HEK293 (cell line): ENCODE measurements around the gene NAA16.
A peak's percentile ranks its signal among the peaks of the same experiment; 100 is the strongest.

Experiments
- CTCF ChIA-PET: fragments of 350-600 bp; formaldehyde crosslinking; extraction: SDS; loops from one replicate; lab custom pipeline; 2021; ENCODE audit warnings: antibody characterized with exemption; lab: Yijun Ruan, JAX
- POLR2A ChIA-PET: fragments of 300-600 bp; formaldehyde crosslinking; extraction: SDS; loops from one replicate; lab custom pipeline; 2020; ENCODE audit warnings: antibody characterized with exemption, inconsistent platforms; lab: Yijun Ruan, JAX
- H3K27ac ChIP-seq: fragments of 200-500 bp; sonication (Bioruptor generic); 2 replicates; pipeline ENCODE4 v1.5.1; 2014; ENCODE audit warnings: low read depth, low read length, control low read depth, inconsistent platforms; ENCODE audit errors: extremely low read depth
- H3K36me3 ChIP-seq, 2 experiments: fragments of 200-500 bp in 1 of 2; sonication (Bioruptor generic) in 1 of 2; 1 replicate in 1 of 2; 2 replicates in 1 of 2; pipeline ENCODE4 v1.5.1; 2014 to 2017; ENCODE audit warnings: inconsistent platforms in 2 of 2, low read length in 2 of 2; ENCODE audit not compliant: control insufficient read depth in 2 of 2, insufficient read depth in 1 of 2
- H3K4me1 ChIP-seq: fragments of 200-500 bp; sonication (Bioruptor generic); 2 replicates; pipeline ENCODE4 v1.5.1; 2014; ENCODE audit warnings: mild to moderate bottlenecking, low read length, inconsistent platforms; ENCODE audit not compliant: control insufficient read depth, insufficient read depth
- H3K4me3 ChIP-seq: 2 replicates; pipeline ENCODE4 v1.5.1; 2011; ENCODE audit warnings: low read depth, mild to moderate bottlenecking, control low read depth, low read length, moderate library complexity
- H3K9me3 ChIP-seq: fragments of 200-500 bp; sonication (Bioruptor generic); 2 replicates; pipeline ENCODE4 v1.5.1; 2014; ENCODE audit warnings: low read depth, low read length, inconsistent platforms; ENCODE audit not compliant: control insufficient read depth, insufficient read depth
- FEZF1 ChIP-seq: fragments of 450-650 bp; formaldehyde crosslinking; IDR thresholded peaks from 2 replicates; pipeline ENCODE4 v1.5.1; 2016; ENCODE audit warnings: missing biosample characterization, missing genetic modification characterization
- GLIS2 ChIP-seq: fragments of 450-650 bp; formaldehyde crosslinking; IDR thresholded peaks from 2 replicates; pipeline ENCODE4 v1.5.1; 2016; ENCODE audit warnings: missing biosample characterization, missing genetic modification characterization
- OVOL3 ChIP-seq: fragments of 450-650 bp; formaldehyde crosslinking; IDR thresholded peaks from 2 replicates; pipeline ENCODE4 v1.5.1; 2016; ENCODE audit warnings: missing biosample characterization, missing genetic modification characterization
- REPIN1 ChIP-seq: fragments of 450-650 bp; formaldehyde crosslinking; IDR thresholded peaks from 2 replicates; pipeline ENCODE4 v1.5.1; 2017; ENCODE audit warnings: missing biosample characterization, missing genetic modification characterization, low read depth
- SP2 ChIP-seq: fragments of 450-650 bp; formaldehyde crosslinking; IDR thresholded peaks from 2 replicates; pipeline ENCODE4 v1.5.1; 2016; ENCODE audit warnings: missing biosample characterization, missing genetic modification characterization
- SP7 ChIP-seq: fragments of 450-650 bp; formaldehyde crosslinking; IDR thresholded peaks from 2 replicates; pipeline ENCODE4 v1.5.1; 2016; ENCODE audit warnings: missing biosample characterization, missing genetic modification characterization
- WT1 ChIP-seq: fragments of 450-650 bp; formaldehyde crosslinking; IDR thresholded peaks from 2 replicates; pipeline ENCODE4 v1.5.1; 2016; ENCODE audit warnings: missing biosample characterization, missing genetic modification characterization
- ZBTB17 ChIP-seq: fragments of 450-650 bp; formaldehyde crosslinking; IDR thresholded peaks from 2 replicates; pipeline ENCODE4 v1.5.1; 2016; ENCODE audit warnings: missing biosample characterization, missing genetic modification characterization
- ZBTB8A ChIP-seq: fragments of 450-650 bp; formaldehyde crosslinking; IDR thresholded peaks from 2 replicates; pipeline ENCODE4 v1.5.1; 2016; ENCODE audit warnings: missing biosample characterization, missing genetic modification characterization
- ZNF121 ChIP-seq: fragments of 450-650 bp; formaldehyde crosslinking; IDR thresholded peaks from 2 replicates; pipeline ENCODE4 v1.5.1; 2016; ENCODE audit warnings: missing biosample characterization, missing genetic modification characterization
- ZNF146 ChIP-seq: fragments of 450-650 bp; formaldehyde crosslinking; IDR thresholded peaks from 2 replicates; pipeline ENCODE4 v1.5.1; 2016; ENCODE audit warnings: missing biosample characterization, missing genetic modification characterization
- ZNF221 ChIP-seq: fragments of 450-650 bp; formaldehyde crosslinking; IDR thresholded peaks from 2 replicates; pipeline ENCODE4 v1.5.1; 2017; ENCODE audit warnings: missing biosample characterization, missing genetic modification characterization, borderline replicate concordance
- ZNF366 ChIP-seq: fragments of 450-650 bp; formaldehyde crosslinking; conservative IDR thresholded peaks from 2 replicates; pipeline ENCODE4 v1.5.1; 2016; ENCODE audit warnings: missing biosample characterization, missing genetic modification characterization
- ZNF416 ChIP-seq: fragments of 450-650 bp; formaldehyde crosslinking; IDR thresholded peaks from 2 replicates; pipeline ENCODE4 v1.5.1; 2016; ENCODE audit warnings: missing biosample characterization, missing genetic modification characterization
- ZNF529 ChIP-seq: fragments of 450-650 bp; formaldehyde crosslinking; IDR thresholded peaks from 2 replicates; pipeline ENCODE4 v1.5.1; 2017; ENCODE audit warnings: missing genetic modification characterization, missing biosample characterization; ENCODE audit not compliant: insufficient replicate concordance
- ZNF560 ChIP-seq: fragments of 450-650 bp; formaldehyde crosslinking; IDR thresholded peaks from 2 replicates; pipeline ENCODE4 v1.5.1; 2017; ENCODE audit warnings: missing biosample characterization, missing genetic modification characterization, borderline replicate concordance
- ZNF561 ChIP-seq: fragments of 450-650 bp; IDR thresholded peaks from 2 replicates; pipeline ENCODE4 v1.5.1; 2018; ENCODE audit warnings: missing biosample characterization, missing genetic modification characterization, borderline replicate concordance
- ZNF600 ChIP-seq: fragments of 450-650 bp; formaldehyde crosslinking; IDR thresholded peaks from 2 replicates; pipeline ENCODE4 v1.5.1; 2016; ENCODE audit warnings: missing biosample characterization, missing genetic modification characterization
- ZNF626 ChIP-seq: fragments of 450-650 bp; sonication (Bioruptor Pico); formaldehyde crosslinking; IDR thresholded peaks from 2 replicates; pipeline ENCODE4 v1.5.1; 2018; ENCODE audit warnings: missing biosample characterization, missing genetic modification characterization, inconsistent platforms
- ZNF664 ChIP-seq: fragments of 450-650 bp; formaldehyde crosslinking; IDR thresholded peaks from 2 replicates; pipeline ENCODE4 v1.5.1; 2016; ENCODE audit warnings: missing biosample characterization, missing genetic modification characterization
- ZNF747 ChIP-seq: fragments of 450-650 bp; formaldehyde crosslinking; IDR thresholded peaks from 2 replicates; pipeline ENCODE4 v1.5.1; 2016; ENCODE audit warnings: missing biosample characterization, missing genetic modification characterization
- ZNF776 ChIP-seq: fragments of 450-650 bp; formaldehyde crosslinking; IDR thresholded peaks from 2 replicates; pipeline ENCODE4 v1.5.0; 2017; ENCODE audit warnings: missing biosample characterization, missing genetic modification characterization, borderline replicate concordance
- ZSCAN16 ChIP-seq: fragments of 450-650 bp; formaldehyde crosslinking; IDR thresholded peaks from 2 replicates; pipeline ENCODE4 v1.5.1; 2016; ENCODE audit warnings: missing biosample characterization, missing genetic modification characterization
- ZXDB ChIP-seq: fragments of 450-650 bp; formaldehyde crosslinking; IDR thresholded peaks from 2 replicates; pipeline ENCODE4 v1.5.1; 2016; ENCODE audit warnings: missing biosample characterization, missing genetic modification characterization
- TF ChIP-seq, protein P1 (sequence below): fragments of 450-650 bp; formaldehyde crosslinking; optimal IDR thresholded peaks from 2 replicates; pipeline ENCODE3; 2016; ENCODE audit warnings: missing biosample characterization, mild to moderate bottlenecking, missing genetic modification characterization
- TF ChIP-seq, protein P2 (sequence below): fragments of 450-650 bp; formaldehyde crosslinking; IDR thresholded peaks from 2 replicates; pipeline ENCODE4 v1.5.1; 2016; ENCODE audit warnings: missing biosample characterization, missing genetic modification characterization
- TF ChIP-seq, protein P3 (sequence below): fragments of 450-650 bp; formaldehyde crosslinking; IDR thresholded peaks from 2 replicates; pipeline ENCODE4 v1.5.1; 2017; ENCODE audit warnings: missing biosample characterization, missing genetic modification characterization
- TF ChIP-seq, protein P4 (sequence below): fragments of 450-650 bp; formaldehyde crosslinking; IDR thresholded peaks from 2 replicates; pipeline ENCODE4 v1.5.1; 2016; ENCODE audit warnings: missing biosample characterization, missing genetic modification characterization
- TF ChIP-seq, protein P5 (sequence below): fragments of 450-650 bp; formaldehyde crosslinking; IDR thresholded peaks from 2 replicates; pipeline ENCODE4 v1.5.1; 2017; ENCODE audit warnings: missing biosample characterization, mild to moderate bottlenecking, missing genetic modification characterization, moderate library complexity

NAA16 gene

DNA sequence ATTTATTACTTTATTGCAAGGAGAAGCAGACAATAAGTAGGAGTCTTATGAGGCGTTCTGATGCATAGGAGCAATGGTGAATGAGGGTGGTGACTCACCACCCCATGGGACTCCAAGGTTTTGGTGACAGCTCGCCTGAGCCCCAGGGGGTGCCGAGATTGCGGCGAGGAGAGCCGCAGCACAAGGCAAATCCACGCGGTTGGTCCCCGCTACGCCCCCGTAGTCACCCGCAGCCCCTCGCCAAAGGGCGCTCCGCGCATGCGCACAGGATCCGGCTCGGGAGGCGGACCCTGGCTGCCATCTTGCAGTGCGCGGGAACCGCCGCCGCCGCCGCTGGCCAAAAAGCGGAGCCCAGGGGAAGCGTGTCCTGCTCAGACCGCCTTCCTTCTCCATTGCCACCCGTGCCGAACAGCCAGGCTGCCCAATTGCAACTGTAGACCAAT is at the start of gene NAA16 (continued):
- TF ChIP-seq ZNF121 (tag by site-specific recombination) (no peak), ZNF600 (tag by site-specific recombination) (peak; percentile 82), ZNF776 (tag by site-specific recombination) (no peak), ZSCAN16 (tag by site-specific recombination) (no peak), SP7 (tag by site-specific recombination) (peak; percentile 82), SP2 (tag by site-specific recombination) (peak; percentile 69), ZNF560 (peak; percentile 94), FEZF1 (peak; percentile 63), ZBTB8A (tag by site-specific recombination) (peak; percentile 90), WT1 (tag by site-specific recombination) (peak; percentile 39; the same call in 1 of the 2 replicates), ZNF561 (peak; percentile 88; the same call in 1 of the 2 replicates)
- TF ChIP-seq, protein P1, sequence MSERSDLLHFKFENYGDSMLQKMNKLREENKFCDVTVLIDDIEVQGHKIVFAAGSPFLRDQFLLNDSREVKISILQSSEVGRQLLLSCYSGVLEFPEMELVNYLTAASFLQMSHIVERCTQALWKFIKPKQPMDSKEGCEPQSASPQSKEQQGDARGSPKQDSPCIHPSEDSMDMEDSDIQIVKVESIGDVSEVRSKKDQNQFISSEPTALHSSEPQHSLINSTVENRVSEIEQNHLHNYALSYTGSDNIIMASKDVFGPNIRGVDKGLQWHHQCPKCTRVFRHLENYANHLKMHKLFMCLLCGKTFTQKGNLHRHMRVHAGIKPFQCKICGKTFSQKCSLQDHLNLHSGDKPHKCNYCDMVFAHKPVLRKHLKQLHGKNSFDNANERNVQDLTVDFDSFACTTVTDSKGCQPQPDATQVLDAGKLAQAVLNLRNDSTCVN (tag by site-specific recombination), result peak; percentile 87
- TF ChIP-seq, protein P2, sequence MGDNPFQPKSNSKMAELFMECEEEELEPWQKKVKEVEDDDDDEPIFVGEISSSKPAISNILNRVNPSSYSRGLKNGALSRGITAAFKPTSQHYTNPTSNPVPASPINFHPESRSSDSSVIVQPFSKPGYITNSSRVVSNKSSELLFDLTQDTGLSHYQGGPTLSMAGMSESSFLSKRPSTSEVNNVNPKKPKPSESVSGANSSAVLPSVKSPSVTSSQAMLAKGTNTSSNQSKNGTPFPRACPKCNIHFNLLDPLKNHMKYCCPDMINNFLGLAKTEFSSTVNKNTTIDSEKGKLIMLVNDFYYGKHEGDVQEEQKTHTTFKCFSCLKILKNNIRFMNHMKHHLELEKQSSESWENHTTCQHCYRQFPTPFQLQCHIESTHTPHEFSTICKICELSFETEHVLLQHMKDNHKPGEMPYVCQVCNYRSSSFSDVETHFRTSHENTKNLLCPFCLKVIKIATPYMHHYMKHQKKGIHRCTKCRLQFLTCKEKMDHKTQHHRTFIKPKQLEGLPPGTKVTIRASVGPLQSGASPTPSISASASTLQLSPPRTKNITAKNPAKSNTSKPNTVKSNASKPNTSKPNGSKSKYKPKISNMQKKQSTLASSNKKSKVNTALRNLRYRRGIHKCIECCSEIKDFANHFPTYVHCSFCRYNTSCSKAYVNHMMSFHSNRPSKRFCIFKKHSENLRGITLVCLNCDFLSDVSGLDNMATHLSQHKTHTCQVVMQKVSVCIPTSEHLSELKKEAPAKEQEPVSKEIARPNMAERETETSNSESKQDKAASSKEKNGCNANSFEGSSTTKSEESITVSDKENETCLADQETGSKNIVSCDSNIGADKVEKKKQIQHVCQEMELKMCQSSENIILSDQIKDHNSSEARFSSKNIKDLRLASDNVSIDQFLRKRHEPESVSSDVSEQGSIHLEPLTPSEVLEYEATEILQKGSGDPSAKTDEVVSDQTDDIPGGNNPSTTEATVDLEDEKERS (tag by site-specific recombination), result 0 out of 2 replicates have a peak, but pooled peaks have one; percentile 17
- TF ChIP-seq, protein P3, sequence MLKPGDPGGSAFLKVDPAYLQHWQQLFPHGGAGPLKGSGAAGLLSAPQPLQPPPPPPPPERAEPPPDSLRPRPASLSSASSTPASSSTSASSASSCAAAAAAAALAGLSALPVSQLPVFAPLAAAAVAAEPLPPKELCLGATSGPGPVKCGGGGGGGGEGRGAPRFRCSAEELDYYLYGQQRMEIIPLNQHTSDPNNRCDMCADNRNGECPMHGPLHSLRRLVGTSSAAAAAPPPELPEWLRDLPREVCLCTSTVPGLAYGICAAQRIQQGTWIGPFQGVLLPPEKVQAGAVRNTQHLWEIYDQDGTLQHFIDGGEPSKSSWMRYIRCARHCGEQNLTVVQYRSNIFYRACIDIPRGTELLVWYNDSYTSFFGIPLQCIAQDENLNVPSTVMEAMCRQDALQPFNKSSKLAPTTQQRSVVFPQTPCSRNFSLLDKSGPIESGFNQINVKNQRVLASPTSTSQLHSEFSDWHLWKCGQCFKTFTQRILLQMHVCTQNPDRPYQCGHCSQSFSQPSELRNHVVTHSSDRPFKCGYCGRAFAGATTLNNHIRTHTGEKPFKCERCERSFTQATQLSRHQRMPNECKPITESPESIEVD (tag by site-specific recombination), result peak; percentile 59; the same call in 1 of the 2 replicates

DNA sequence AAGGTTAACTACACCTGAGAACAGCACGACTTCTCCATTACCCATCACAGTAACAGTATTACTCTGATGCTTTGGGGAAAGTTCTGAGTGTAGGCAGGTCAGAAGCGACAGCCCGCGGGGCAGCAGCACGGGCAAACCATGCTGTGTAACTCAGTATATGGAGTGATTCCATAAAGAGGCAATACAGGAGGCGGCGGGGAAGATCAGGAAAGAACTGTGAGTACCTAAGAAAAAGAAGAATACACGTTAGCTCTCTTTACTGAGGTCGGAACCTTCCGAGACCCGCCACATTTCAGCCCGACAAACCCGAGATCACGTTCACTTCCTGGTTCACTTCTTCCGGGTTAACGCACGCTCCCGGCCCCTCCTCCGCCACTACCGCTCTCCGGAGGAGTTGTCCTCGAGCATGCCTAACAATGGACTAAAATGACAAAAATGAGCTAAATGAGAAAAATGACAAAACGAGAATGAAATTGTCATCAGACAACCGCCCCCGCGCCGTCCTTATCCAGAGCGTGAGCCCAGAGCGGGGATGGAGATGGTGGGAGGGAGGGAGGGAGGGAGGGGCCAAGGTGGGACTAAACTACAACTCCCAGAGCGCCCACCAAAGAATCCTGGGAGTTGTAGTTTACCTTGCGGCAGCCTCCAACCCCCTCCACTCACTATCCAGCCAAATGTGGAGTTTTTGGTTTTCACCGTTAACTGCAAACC is 47.7 kb upstream of the NAA16 start, which contains the start of gene MTRF1:
Gene MTRF1, minus strand, starts transcription at position 316 of the 711 bp plus-strand sequence. CDS start 2,669 bp downstream, outside the sequence.
- ChIA-PET POLR2A (no interaction called here), CTCF (no interaction called here)
- peak within 1 kb of the TSS; percentile 51 for H3K27ac ChIP-seq
- no peak for TF ChIP-seq ZNF146 (tag by site-specific recombination)
- peak; percentile 87 for TF ChIP-seq ZBTB17 (tag by site-specific recombination)
- no peak for TF ChIP-seq GLIS2
- peak; percentile 69; the same call in 1 of the 2 replicates for TF ChIP-seq REPIN1 (tag by site-specific recombination)
- peak; percentile 60 for TF ChIP-seq ZNF366 (tag by site-specific recombination)
- no peak for TF ChIP-seq ZNF416
- TF ChIP-seq ZNF626 (tag by site-specific recombination), result no peak
- TF ChIP-seq ZNF664 (tag by site-specific recombination), result no peak
- no peak for TF ChIP-seq ZNF221 (tag by site-specific recombination)
- TF ChIP-seq, protein P4, sequence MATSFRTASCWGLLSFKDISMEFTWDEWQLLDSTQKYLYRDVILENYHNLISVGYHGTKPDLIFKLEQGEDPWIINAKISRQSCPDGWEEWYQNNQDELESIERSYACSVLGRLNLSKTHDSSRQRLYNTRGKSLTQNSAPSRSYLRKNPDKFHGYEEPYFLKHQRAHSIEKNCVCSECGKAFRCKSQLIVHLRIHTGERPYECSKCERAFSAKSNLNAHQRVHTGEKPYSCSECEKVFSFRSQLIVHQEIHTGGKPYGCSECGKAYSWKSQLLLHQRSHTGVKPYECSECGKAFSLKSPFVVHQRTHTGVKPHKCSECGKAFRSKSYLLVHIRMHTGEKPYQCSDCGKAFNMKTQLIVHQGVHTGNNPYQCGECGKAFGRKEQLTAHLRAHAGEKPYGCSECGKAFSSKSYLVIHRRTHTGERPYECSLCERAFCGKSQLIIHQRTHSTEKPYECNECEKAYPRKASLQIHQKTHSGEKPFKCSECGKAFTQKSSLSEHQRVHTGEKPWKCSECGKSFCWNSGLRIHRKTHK (tag by site-specific recombination), result no peak
- no peak for TF ChIP-seq ZNF747 (tag by site-specific recombination)
- no peak for TF ChIP-seq OVOL3
- TF ChIP-seq, protein P5, sequence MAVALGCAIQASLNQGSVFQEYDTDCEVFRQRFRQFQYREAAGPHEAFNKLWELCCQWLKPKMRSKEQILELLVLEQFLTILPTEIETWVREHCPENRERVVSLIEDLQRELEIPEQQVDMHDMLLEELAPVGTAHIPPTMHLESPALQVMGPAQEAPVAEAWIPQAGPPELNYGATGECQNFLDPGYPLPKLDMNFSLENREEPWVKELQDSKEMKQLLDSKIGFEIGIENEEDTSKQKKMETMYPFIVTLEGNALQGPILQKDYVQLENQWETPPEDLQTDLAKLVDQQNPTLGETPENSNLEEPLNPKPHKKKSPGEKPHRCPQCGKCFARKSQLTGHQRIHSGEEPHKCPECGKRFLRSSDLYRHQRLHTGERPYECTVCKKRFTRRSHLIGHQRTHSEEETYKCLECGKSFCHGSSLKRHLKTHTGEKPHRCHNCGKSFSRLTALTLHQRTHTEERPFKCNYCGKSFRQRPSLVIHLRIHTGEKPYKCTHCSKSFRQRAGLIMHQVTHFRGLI (tag by site-specific recombination), result no peak
- TF ChIP-seq ZBTB8A (tag by site-specific recombination), result peak; percentile 74
- no peak for TF ChIP-seq ZNF529 (tag by site-specific recombination)
- peak; percentile 53; the same call in 1 of the 2 replicates for TF ChIP-seq ZXDB (tag by site-specific recombination)

More for the DNA sequence above, 47.7 kb upstream of the NAA16 start, which contains the start of gene MTRF1:
- peaks cover 12 to 21% of the 10 kb centered on the region in 2 experiments; a peak in 1 of 3 replicates for H3K36me3 ChIP-seq
- H3K4me3 ChIP-seq, result peak within 1 kb of the TSS; percentile 83
- H3K4me1 ChIP-seq, result no peaks in the 10 kb centered on the region
- H3K9me3 ChIP-seq, result no peaks in the 10 kb centered on the region
